ENCODE measurements around the gene MINDY4B. TPM values are rescaled to one million over a fixed set of nuclear protein-coding genes. Genes with fewer than 3 reads are reported as not detected.

MINDY4B gene
- total RNA-seq, 1 donor from 2014 or later, result not detected

DNA sequence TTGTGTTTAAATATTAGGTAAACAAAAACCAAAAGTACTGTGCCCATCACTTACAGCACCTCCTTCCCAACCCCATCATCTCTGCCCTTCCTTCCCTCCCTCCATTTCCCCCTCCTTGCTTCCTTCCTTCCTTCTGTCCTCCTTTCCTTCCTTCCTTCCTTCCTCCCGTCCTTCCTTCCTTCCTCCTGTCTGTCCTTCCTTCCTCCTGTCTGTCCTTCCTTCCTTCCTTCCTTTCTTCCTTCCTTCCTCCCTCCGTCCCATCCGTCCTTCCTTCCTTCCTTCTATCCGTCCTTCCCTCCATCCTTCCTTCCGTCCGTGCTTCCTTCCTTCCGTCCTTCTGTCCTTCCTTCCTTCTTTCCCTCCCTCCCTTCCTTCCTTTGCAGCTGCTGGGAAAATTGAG is 74.5 kb downstream of the MINDY4B start:
- Mint-ChIP-seq H3K4me3 (ENCODE audit: unreplicated experiment) (no peak overlapping the region), H3K4me1 (ENCODE audit: low read depth, unreplicated experiment) (peaks cover 2% of the 10 kb centered on the region), H3K27me3 (ENCODE audit: low read depth, unreplicated experiment) (peaks cover 24% of the 10 kb centered on the region), H3K36me3 (ENCODE audit: low read depth, unreplicated experiment) (no peaks in the 10 kb centered on the region), H3K27ac (ENCODE audit: unreplicated experiment) (no peak overlapping the region), H3K9me3 (ENCODE audit: unreplicated experiment) (peaks cover 3% of the 10 kb centered on the region)
- Histone ChIP-seq H3K36me3 (ENCODE audit: insufficient read depth, low read length) (no peaks in the 10 kb centered on the region), H3K27me3 (ENCODE audit: insufficient read depth, low read length) (peaks cover 10% of the 10 kb centered on the region), H3K79me2 (ENCODE audit: insufficient read depth, low read length) (no peaks in the 10 kb centered on the region), H3K9ac (ENCODE audit: low read length) (no peak overlapping the region), H3K4me1 (ENCODE audit: insufficient read depth, low read length) (no peaks in the 10 kb centered on the region), H3K4me2 (ENCODE audit: low read length) (no peak overlapping the region), H3K27ac (ENCODE audit: low read depth, low read length) (no peak overlapping the region), H2AFZ (ENCODE audit: low read depth, low read length) (no peak overlapping the region), H3K9me3 (ENCODE audit: insufficient read depth, low read depth, low read length) (no peaks in the 10 kb centered on the region), H4K20me1 (ENCODE audit: insufficient read depth, low read length) (no peaks in the 10 kb centered on the region), H3K4me3 (ENCODE audit: insufficient read depth, low read depth, low read length) (no peak overlapping the region)
- TF ChIP-seq EZH2 (IDR thresholded peaks at IDR 0.05; ENCODE audit: insufficient read depth, low read length), result no peak
- TF ChIP-seq, protein P1, sequence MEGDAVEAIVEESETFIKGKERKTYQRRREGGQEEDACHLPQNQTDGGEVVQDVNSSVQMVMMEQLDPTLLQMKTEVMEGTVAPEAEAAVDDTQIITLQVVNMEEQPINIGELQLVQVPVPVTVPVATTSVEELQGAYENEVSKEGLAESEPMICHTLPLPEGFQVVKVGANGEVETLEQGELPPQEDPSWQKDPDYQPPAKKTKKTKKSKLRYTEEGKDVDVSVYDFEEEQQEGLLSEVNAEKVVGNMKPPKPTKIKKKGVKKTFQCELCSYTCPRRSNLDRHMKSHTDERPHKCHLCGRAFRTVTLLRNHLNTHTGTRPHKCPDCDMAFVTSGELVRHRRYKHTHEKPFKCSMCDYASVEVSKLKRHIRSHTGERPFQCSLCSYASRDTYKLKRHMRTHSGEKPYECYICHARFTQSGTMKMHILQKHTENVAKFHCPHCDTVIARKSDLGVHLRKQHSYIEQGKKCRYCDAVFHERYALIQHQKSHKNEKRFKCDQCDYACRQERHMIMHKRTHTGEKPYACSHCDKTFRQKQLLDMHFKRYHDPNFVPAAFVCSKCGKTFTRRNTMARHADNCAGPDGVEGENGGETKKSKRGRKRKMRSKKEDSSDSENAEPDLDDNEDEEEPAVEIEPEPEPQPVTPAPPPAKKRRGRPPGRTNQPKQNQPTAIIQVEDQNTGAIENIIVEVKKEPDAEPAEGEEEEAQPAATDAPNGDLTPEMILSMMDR (IDR thresholded peaks at IDR 0.05; ENCODE audit: insufficient read depth, low read depth, low read length), result no peak
- FAIRE-seq (no peak), DNase-seq (ENCODE audit: low read depth) (no peak)

DNA sequence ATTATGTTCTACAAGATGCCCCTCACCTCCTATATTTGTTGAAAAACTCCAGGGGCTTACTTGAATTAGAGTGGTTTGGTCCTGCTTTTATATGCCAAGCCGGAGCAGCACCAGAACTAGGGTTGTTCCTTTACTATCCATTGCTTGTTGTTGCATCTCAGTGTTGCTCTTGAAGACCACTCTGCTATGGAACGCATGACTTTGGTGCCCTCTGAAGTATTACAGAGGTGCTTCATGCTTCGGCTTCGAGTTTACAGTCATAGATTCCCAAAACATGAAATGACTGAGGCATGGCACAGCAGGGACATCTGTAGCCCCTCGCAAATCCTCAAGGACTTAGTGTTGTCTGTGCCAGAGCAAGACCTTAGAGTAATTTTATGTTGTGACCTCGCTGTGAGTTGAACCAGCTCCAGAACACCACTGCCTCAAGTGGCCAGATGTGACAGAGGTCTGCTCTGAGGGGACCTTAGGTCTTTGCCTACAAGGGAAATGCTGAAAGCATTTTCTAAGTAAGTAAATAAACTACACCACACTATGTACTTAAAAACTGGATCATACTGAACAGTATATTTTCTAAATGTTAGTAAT is 75.1 kb downstream of the MINDY4B start:
- Mint-ChIP-seq H3K27me3 (ENCODE audit: low read depth, unreplicated experiment) (peaks cover 26% of the 10 kb centered on the region), H3K4me1 (ENCODE audit: low read depth, unreplicated experiment) (peaks cover 2% of the 10 kb centered on the region), H3K9me3 (ENCODE audit: unreplicated experiment) (peaks cover 3% of the 10 kb centered on the region), H3K36me3 (ENCODE audit: low read depth, unreplicated experiment) (no peaks in the 10 kb centered on the region), H3K4me3 (ENCODE audit: unreplicated experiment) (no peak overlapping the region), H3K27ac (ENCODE audit: unreplicated experiment) (no peak overlapping the region)
- Histone ChIP-seq H3K79me2 (ENCODE audit: insufficient read depth, low read length) (no peaks in the 10 kb centered on the region), H3K36me3 (ENCODE audit: insufficient read depth, low read length) (no peaks in the 10 kb centered on the region), H2AFZ (ENCODE audit: low read depth, low read length) (no peak overlapping the region), H3K4me3 (ENCODE audit: insufficient read depth, low read depth, low read length) (no peak overlapping the region), H3K4me1 (ENCODE audit: insufficient read depth, low read length) (no peaks in the 10 kb centered on the region), H3K4me2 (ENCODE audit: low read length) (no peak overlapping the region), H3K27me3 (ENCODE audit: insufficient read depth, low read length) (peaks cover 10% of the 10 kb centered on the region), H3K27ac (ENCODE audit: low read depth, low read length) (no peak overlapping the region), H3K9ac (ENCODE audit: low read length) (no peak overlapping the region), H3K9me3 (ENCODE audit: insufficient read depth, low read depth, low read length) (no peaks in the 10 kb centered on the region), H4K20me1 (ENCODE audit: insufficient read depth, low read length) (no peaks in the 10 kb centered on the region)
- FAIRE-seq (no peak), DNase-seq (ENCODE audit: low read depth) (no peak)
- TF ChIP-seq, protein P1 (IDR thresholded peaks at IDR 0.05; ENCODE audit: insufficient read depth, low read depth, low read length), result peak; percentile 25
- no peak for TF ChIP-seq EZH2 (IDR thresholded peaks at IDR 0.05; ENCODE audit: insufficient read depth, low read length)

GRCh38 chr3:150829408-150829807 is 75.8 kb downstream of the MINDY4B start:
- Mint-ChIP-seq H3K27ac (ENCODE audit: unreplicated experiment) (no peak overlapping the region), H3K4me3 (ENCODE audit: unreplicated experiment) (no peak overlapping the region), H3K9me3 (ENCODE audit: unreplicated experiment) (no peaks in the 10 kb centered on the region), H3K36me3 (ENCODE audit: low read depth, unreplicated experiment) (no peaks in the 10 kb centered on the region), H3K4me1 (ENCODE audit: low read depth, unreplicated experiment) (peaks cover 2% of the 10 kb centered on the region), H3K27me3 (ENCODE audit: low read depth, unreplicated experiment) (peaks cover 26% of the 10 kb centered on the region)
- peaks cover 10% of the 10 kb centered on the region for H3K27me3 ChIP-seq (ENCODE audit: insufficient read depth, low read length)
- no peak overlapping the region for H3K9ac ChIP-seq (ENCODE audit: low read length)
- DNase-seq (ENCODE audit: low read depth) (no peak), FAIRE-seq (no peak)
- H3K36me3 ChIP-seq (ENCODE audit: insufficient read depth, low read length), result no peaks in the 10 kb centered on the region
- no peaks in the 10 kb centered on the region for H4K20me1 ChIP-seq (ENCODE audit: insufficient read depth, low read length)
- no peak overlapping the region for H3K4me3 ChIP-seq (ENCODE audit: insufficient read depth, low read depth, low read length)
- H3K4me2 ChIP-seq (ENCODE audit: low read length), result no peak overlapping the region
- no peaks in the 10 kb centered on the region for H3K79me2 ChIP-seq (ENCODE audit: insufficient read depth, low read length)
- TF ChIP-seq, protein P1 (IDR thresholded peaks at IDR 0.05; ENCODE audit: insufficient read depth, low read depth, low read length), result no peak
- no peak for TF ChIP-seq EZH2 (IDR thresholded peaks at IDR 0.05; ENCODE audit: insufficient read depth, low read length)
- H2AFZ ChIP-seq (ENCODE audit: low read depth, low read length), result no peak overlapping the region
- no peaks in the 10 kb centered on the region for H3K9me3 ChIP-seq (ENCODE audit: insufficient read depth, low read depth, low read length)
- H3K4me1 ChIP-seq (ENCODE audit: insufficient read depth, low read length), result no peaks in the 10 kb centered on the region
- H3K27ac ChIP-seq (ENCODE audit: low read depth, low read length), result no peak overlapping the region
